H9 (cell line): ENCODE results near the gene ABCB8. TPM values are rescaled to one million over a fixed set of nuclear protein-coding genes. Genes with fewer than 3 reads are reported as not detected.

Source experiments
- DNase-seq: peaks from one replicate; pipeline ENCODE4 v3.0.0-alpha.2; 2017
- H2AFZ ChIP-seq: one replicate; pipeline ENCODE4 v1.6.1; 2013; ENCODE audit warnings: mild to moderate bottlenecking, low read length, control low read depth, moderate library complexity
- H2AK5ac ChIP-seq: 2 replicates; pipeline ENCODE4 v1.6.1; 2013; ENCODE audit warnings: low read length, control low read depth, mixed read lengths; ENCODE audit not compliant: insufficient read length
- H2BK120ac ChIP-seq: one replicate; pipeline ENCODE4 v1.6.1; 2013; ENCODE audit warnings: low read depth, mild to moderate bottlenecking, low read length, control low read depth, inconsistent platforms; ENCODE audit not compliant: poor library complexity, severe bottlenecking
- H2BK12ac ChIP-seq: 2 replicates; pipeline ENCODE4 v1.6.1; 2013; ENCODE audit warnings: low read length, control low read depth, mixed read lengths, low read depth; ENCODE audit not compliant: insufficient read length
- H2BK15ac ChIP-seq: 2 replicates; pipeline ENCODE4 v1.6.1; 2013; ENCODE audit warnings: low read depth, low read length, control low read depth
- H2BK20ac ChIP-seq: one replicate; pipeline ENCODE4 v1.6.1; 2013; ENCODE audit warnings: low read depth, mild to moderate bottlenecking, low read length, control low read depth, inconsistent platforms; ENCODE audit not compliant: poor library complexity, severe bottlenecking
- H2BK5ac ChIP-seq: 2 replicates; pipeline ENCODE4 v1.6.1; 2013; ENCODE audit warnings: low read length, control low read depth, mixed read lengths; ENCODE audit not compliant: insufficient read length
- H3K14ac ChIP-seq: 2 replicates; pipeline ENCODE4 v1.6.1; 2013; ENCODE audit warnings: low read length, control low read depth; ENCODE audit not compliant: insufficient read depth
- H3K18ac ChIP-seq: 2 replicates; pipeline ENCODE4 v1.6.1; 2013; ENCODE audit warnings: low read depth, mild to moderate bottlenecking, mixed read lengths, low read length, control low read depth; ENCODE audit not compliant: insufficient read length
- H3K23ac ChIP-seq: 2 replicates; pipeline ENCODE4 v1.6.1; 2013; ENCODE audit warnings: low read length, control low read depth, mixed read lengths, low read depth; ENCODE audit not compliant: insufficient read length
- H3K23me2 ChIP-seq: 2 replicates; pipeline ENCODE4 v1.6.1; 2013; ENCODE audit warnings: low read depth, mild to moderate bottlenecking, mixed read lengths, low read length, control low read depth; ENCODE audit not compliant: insufficient read length, poor library complexity, severe bottlenecking
- H3K27ac ChIP-seq: 2 replicates; pipeline ENCODE4 v1.5.1; 2013; ENCODE audit warnings: low read length, control low read depth, mixed read lengths, low read depth; ENCODE audit not compliant: insufficient read length
- H3K27me3 ChIP-seq: 2 replicates; pipeline ENCODE4 v1.6.1; 2013; ENCODE audit warnings: low read length, control low read depth, inconsistent platforms; ENCODE audit not compliant: insufficient read depth
- H3K4ac ChIP-seq: 2 replicates; pipeline ENCODE4 v1.6.1; 2013; ENCODE audit warnings: low read depth, mild to moderate bottlenecking, control low read depth, inconsistent platforms, low read length, moderate library complexity
- H3K4me1 ChIP-seq: 2 replicates; pipeline ENCODE4 v1.6.1; 2013; ENCODE audit warnings: low read length, control low read depth, inconsistent platforms; ENCODE audit not compliant: insufficient read depth
- H3K4me2 ChIP-seq: 2 replicates; pipeline ENCODE4 v1.6.1; 2013; ENCODE audit warnings: low read length, control low read depth, mixed read lengths; ENCODE audit not compliant: insufficient read length, insufficient read depth
- H3K56ac ChIP-seq: 2 replicates; pipeline ENCODE4 v1.6.1; 2013; ENCODE audit warnings: low read depth, mild to moderate bottlenecking, mixed read lengths, low read length, control low read depth; ENCODE audit not compliant: insufficient read length
- H3K79me1 ChIP-seq: 2 replicates; pipeline ENCODE4 v1.6.1; 2013; ENCODE audit warnings: low read depth, mild to moderate bottlenecking, moderate library complexity, low read length, control low read depth, inconsistent platforms; ENCODE audit not compliant: insufficient read depth, poor library complexity, severe bottlenecking
- H3K79me2 ChIP-seq: 2 replicates; pipeline ENCODE4 v1.6.1; 2013; ENCODE audit warnings: low read length, control low read depth, inconsistent platforms; ENCODE audit not compliant: insufficient read depth
- H3K9ac ChIP-seq: 2 replicates; pipeline ENCODE4 v1.6.1; 2013; ENCODE audit warnings: low read length, control low read depth, mixed read lengths; ENCODE audit not compliant: insufficient read length; ENCODE audit errors: extremely low read depth
- H3K9me3 ChIP-seq: one replicate; pipeline ENCODE4 v1.6.1; 2013; ENCODE audit warnings: low read depth, low read length, inconsistent platforms; ENCODE audit not compliant: control insufficient read depth
- H3T11ph ChIP-seq: one replicate; pipeline ENCODE4 v1.6.1; 2013; ENCODE audit warnings: mild to moderate bottlenecking, low read length, control low read depth, inconsistent platforms
- H4K20me1 ChIP-seq: one replicate; pipeline ENCODE4 v1.6.1; 2013; ENCODE audit not compliant: control insufficient read depth, insufficient read length, insufficient read depth
- H4K5ac ChIP-seq: 2 replicates; pipeline ENCODE4 v1.6.1; 2013; ENCODE audit warnings: low read depth, mild to moderate bottlenecking, mixed read lengths, low read length, control low read depth; ENCODE audit not compliant: insufficient read length
- H4K8ac ChIP-seq: replicated peaks from 2 replicates; pipeline ENCODE4 v1.6.1; 2013; ENCODE audit warnings: low read length, control low read depth, mixed read lengths, low read depth; ENCODE audit not compliant: insufficient read length
- H4K91ac ChIP-seq: 2 replicates; pipeline ENCODE4 v1.6.1; 2013; ENCODE audit warnings: low read depth, mild to moderate bottlenecking, moderate library complexity, mixed read lengths, low read length, control low read depth; ENCODE audit not compliant: insufficient read length
- H3K27ac Mint-ChIP-seq, 3 experiments: 2 replicates in 2 of 3; 3 replicates in 1 of 3; pipeline ENCODE4 v1.8.0; 2020 to 2021; ENCODE audit warnings: mixed read lengths in 3 of 3, mild to moderate bottlenecking in 1 of 3, moderate library complexity in 1 of 3
- H3K27me3 Mint-ChIP-seq: 2 replicates; pipeline ENCODE4 v1.8.0; 2021; ENCODE audit warnings: low read depth, mild to moderate bottlenecking, moderate library complexity, mixed read lengths
- H3K36me3 Mint-ChIP-seq, 3 experiments: 2 replicates in 2 of 3; 3 replicates in 1 of 3; pipeline ENCODE4 v1.8.0; 2020 to 2021; ENCODE audit warnings: low read depth in 3 of 3, mixed read lengths in 3 of 3; ENCODE audit not compliant: insufficient read depth in 1 of 3
- H3K4me1 Mint-ChIP-seq, 2 experiments: 2 replicates each; pipeline ENCODE4 v1.8.0; 2020; ENCODE audit warnings: mixed read lengths in 2 of 2
- H3K4me3 Mint-ChIP-seq, 2 experiments: 2 replicates in 1 of 2; 3 replicates in 1 of 2; pipeline ENCODE4 v1.8.0; 2020 to 2021; ENCODE audit warnings: mild to moderate bottlenecking in 2 of 2, mixed read lengths in 2 of 2, moderate library complexity in 1 of 2
- H3K9me3 Mint-ChIP-seq, 2 experiments: 2 replicates in 1 of 2; 3 replicates in 1 of 2; pipeline ENCODE4 v1.8.0; 2020; ENCODE audit warnings: mild to moderate bottlenecking in 2 of 2, mixed read lengths in 2 of 2, moderate library complexity in 1 of 2
- WGBS: extraction: QIAGEN DNeasy Blood & Tissue Kit; methylation state at CpG from one replicate; pipeline ENCODE4 v1.1.7; 2013; ENCODE audit warnings: missing lambda C conversion rate, low lambda C conversion rate, mixed read lengths; ENCODE audit not compliant: insufficient read length; ENCODE audit errors: extremely low coverage; 5-methylcytosine and 5-hydroxymethylcytosine counted together
- total RNA-seq: library from RNA; stranded (reverse); gene quantifications from 2 replicates; pipeline ENCODE4 v1.2.1, GENCODE V29; 2021
- TF ChIP-seq, protein P1 (sequence below): fragments of 200-600 bp; sonication (generic); conservative IDR thresholded peaks from 3 replicates; pipeline ENCODE4 v1.8.0; 2021; ENCODE audit warnings: antibody characterized with exemption, mild to moderate bottlenecking

The ABCB8 gene
- total RNA-seq, 1 experiment from 2014 or later, result 22.1 TPM

DNA sequence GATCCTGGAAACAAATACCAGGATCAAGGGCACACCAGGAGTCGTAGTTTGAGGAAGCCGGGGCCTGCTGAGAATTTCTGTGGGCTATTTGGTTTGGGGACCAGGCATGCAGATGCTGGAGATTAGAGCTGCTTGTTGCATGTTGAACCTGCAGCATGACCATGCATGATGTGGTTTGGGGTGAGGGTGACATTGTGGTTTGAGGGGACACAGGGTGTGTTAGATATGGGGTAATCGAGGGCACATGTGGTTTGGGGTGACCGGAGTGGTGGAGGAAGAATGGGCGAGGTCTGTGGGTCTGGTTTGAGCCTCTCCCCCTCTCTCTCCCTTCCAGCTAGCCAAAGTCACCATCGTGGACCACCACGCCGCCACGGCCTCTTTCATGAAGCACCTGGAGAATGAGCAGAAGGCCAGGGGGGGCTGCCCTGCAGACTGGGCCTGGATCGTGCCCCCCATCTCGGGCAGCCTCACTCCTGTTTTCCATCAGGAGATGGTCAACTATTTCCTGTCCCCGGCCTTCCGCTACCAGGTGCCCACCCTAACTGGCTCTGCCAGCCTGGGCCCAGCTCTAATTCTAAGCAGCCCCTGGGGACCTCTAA, 27.3 kb upstream of the ABCB8 start:
- H3K27me3 ChIP-seq, result no peaks in the 10 kb centered on the region
- H4K8ac ChIP-seq, result no peak overlapping the region
- H2BK120ac ChIP-seq, result no peak overlapping the region
- H3K9ac ChIP-seq, result no peak overlapping the region
- H3K14ac ChIP-seq, result no peak overlapping the region; the same call in 1 of the 2 replicates
- H3T11ph ChIP-seq, result no peak overlapping the region
- H3K23ac ChIP-seq, result no peak overlapping the region
- no peak overlapping the region for H2BK15ac ChIP-seq
- H2BK12ac ChIP-seq, result no peak overlapping the region
- H4K20me1 ChIP-seq, result no peaks in the 10 kb centered on the region
- no peak overlapping the region for H2AK5ac ChIP-seq
- no peak overlapping the region for H3K56ac ChIP-seq
- no peak overlapping the region for H2AFZ ChIP-seq
- TF ChIP-seq, protein P1, sequence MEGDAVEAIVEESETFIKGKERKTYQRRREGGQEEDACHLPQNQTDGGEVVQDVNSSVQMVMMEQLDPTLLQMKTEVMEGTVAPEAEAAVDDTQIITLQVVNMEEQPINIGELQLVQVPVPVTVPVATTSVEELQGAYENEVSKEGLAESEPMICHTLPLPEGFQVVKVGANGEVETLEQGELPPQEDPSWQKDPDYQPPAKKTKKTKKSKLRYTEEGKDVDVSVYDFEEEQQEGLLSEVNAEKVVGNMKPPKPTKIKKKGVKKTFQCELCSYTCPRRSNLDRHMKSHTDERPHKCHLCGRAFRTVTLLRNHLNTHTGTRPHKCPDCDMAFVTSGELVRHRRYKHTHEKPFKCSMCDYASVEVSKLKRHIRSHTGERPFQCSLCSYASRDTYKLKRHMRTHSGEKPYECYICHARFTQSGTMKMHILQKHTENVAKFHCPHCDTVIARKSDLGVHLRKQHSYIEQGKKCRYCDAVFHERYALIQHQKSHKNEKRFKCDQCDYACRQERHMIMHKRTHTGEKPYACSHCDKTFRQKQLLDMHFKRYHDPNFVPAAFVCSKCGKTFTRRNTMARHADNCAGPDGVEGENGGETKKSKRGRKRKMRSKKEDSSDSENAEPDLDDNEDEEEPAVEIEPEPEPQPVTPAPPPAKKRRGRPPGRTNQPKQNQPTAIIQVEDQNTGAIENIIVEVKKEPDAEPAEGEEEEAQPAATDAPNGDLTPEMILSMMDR, result no peak
- H3K79me2 ChIP-seq, result no peaks in the 10 kb centered on the region
- Mint-ChIP-seq H3K4me3 (no peak overlapping the region), H3K27me3 (peaks cover 1% of the 10 kb centered on the region), H3K9me3 (no peaks in the 10 kb centered on the region), H3K4me1 (peaks cover 0 to 7% of the 10 kb centered on the region in 2 experiments; a peak in 1 of 4 replicates), H3K36me3 (peaks cover 0 to 2% (median 0%) of the 10 kb centered on the region in 3 experiments; a peak in 1 of 7 replicates), H3K27ac (no peak overlapping the region; a peak in 1 of 7 replicates)
- H3K9me3 ChIP-seq, result no peaks in the 10 kb centered on the region
- no peaks in the 10 kb centered on the region for H3K79me1 ChIP-seq
- no peak overlapping the region for H2BK5ac ChIP-seq
- H3K27ac ChIP-seq, result no peak overlapping the region
- H3K23me2 ChIP-seq, result peaks cover 4% of the 10 kb centered on the region
- H3K4me2 ChIP-seq, result no peak overlapping the region
- WGBS, result no CpG with 5 or more reads among the region's 13 CpGs
- no peak overlapping the region for H2BK20ac ChIP-seq
- H4K91ac ChIP-seq, result no peak overlapping the region
- H3K4me1 ChIP-seq, result no peaks in the 10 kb centered on the region; the same call in 1 of the 2 replicates
- no peak overlapping the region for H3K18ac ChIP-seq
- DNase-seq, result no peak
- no peak overlapping the region for H4K5ac ChIP-seq
- no peak overlapping the region for H3K4ac ChIP-seq
